ENCODE data around the gene KAZALD1. TPM values are rescaled to one million over a fixed set of nuclear protein-coding genes. Genes with fewer than 3 reads are reported as not detected.
A peak's percentile ranks its signal among the peaks of the same experiment; 100 is the strongest.

The KAZALD1 gene
- total RNA-seq, 1 donor: 26.4 TPM

GRCh38 chr10:101036726-101037125 is 25.1 kb upstream of the KAZALD1 start:
- no peak overlapping the region for H3K4me2 ChIP-seq (ENCODE audit: insufficient read depth, low read length)
- DNase-seq (ENCODE audit: insufficient read length, low spot score, missing footprints): peak; percentile 18
- H3K27ac ChIP-seq (ENCODE audit: low read depth, low read length): no peak overlapping the region
- peaks cover 51% of the 10 kb centered on the region for H4K20me1 ChIP-seq (ENCODE audit: insufficient read depth, low read length)
- H3K4me3 ChIP-seq (ENCODE audit: insufficient read depth, low read length): no peak overlapping the region
- H3K79me2 ChIP-seq (ENCODE audit: insufficient read depth, low read length): peaks cover 42% of the 10 kb centered on the region
- peaks cover 58% of the 10 kb centered on the region for H3K36me3 ChIP-seq (ENCODE audit: insufficient read depth, low read length)
- TF ChIP-seq CTCF (IDR thresholded peaks at IDR 0.05; ENCODE audit: extremely low read depth, low read depth, low read length): no peak
- H2AFZ ChIP-seq (ENCODE audit: low read length): no peak overlapping the region
- H3K4me1 ChIP-seq (ENCODE audit: insufficient read depth, low read length): peaks cover 11% of the 10 kb centered on the region
- H3K9me3 ChIP-seq (ENCODE audit: low read depth, low read length): no peaks in the 10 kb centered on the region
- H3K27me3 ChIP-seq (ENCODE audit: insufficient read depth, low read length): no peaks in the 10 kb centered on the region

GRCh38 chr10:101038484-101038883 is 23.3 kb upstream of the KAZALD1 start:
- no peak for TF ChIP-seq CTCF (IDR thresholded peaks at IDR 0.05; ENCODE audit: extremely low read depth, low read depth, low read length)
- Histone ChIP-seq H3K27me3 (ENCODE audit: insufficient read depth, low read length) (no peaks in the 10 kb centered on the region), H4K20me1 (ENCODE audit: insufficient read depth, low read length) (peaks cover 44% of the 10 kb centered on the region), H2AFZ (ENCODE audit: low read length) (no peak overlapping the region), H3K4me2 (ENCODE audit: insufficient read depth, low read length) (no peak overlapping the region), H3K4me3 (ENCODE audit: insufficient read depth, low read length) (no peak overlapping the region), H3K36me3 (ENCODE audit: insufficient read depth, low read length) (peaks cover 62% of the 10 kb centered on the region), H3K79me2 (ENCODE audit: insufficient read depth, low read length) (peaks cover 36% of the 10 kb centered on the region), H3K4me1 (ENCODE audit: insufficient read depth, low read length) (peaks cover 14% of the 10 kb centered on the region), H3K9me3 (ENCODE audit: low read depth, low read length) (no peaks in the 10 kb centered on the region), H3K27ac (ENCODE audit: low read depth, low read length) (no peak overlapping the region)
- no peak for DNase-seq (ENCODE audit: insufficient read length, low spot score, missing footprints)

- TF ChIP-seq CTCF (IDR thresholded peaks at IDR 0.05; ENCODE audit: extremely low read depth, low read depth, low read length): no peak
- Histone ChIP-seq H3K27ac (ENCODE audit: low read depth, low read length) (no peak overlapping the region), H3K9me3 (ENCODE audit: low read depth, low read length) (no peaks in the 10 kb centered on the region), H3K4me2 (ENCODE audit: insufficient read depth, low read length) (no peak overlapping the region), H3K36me3 (ENCODE audit: insufficient read depth, low read length) (peaks cover 55% of the 10 kb centered on the region), H4K20me1 (ENCODE audit: insufficient read depth, low read length) (peaks cover 37% of the 10 kb centered on the region), H3K27me3 (ENCODE audit: insufficient read depth, low read length) (no peaks in the 10 kb centered on the region), H3K4me1 (ENCODE audit: insufficient read depth, low read length) (peaks cover 15% of the 10 kb centered on the region), H3K4me3 (ENCODE audit: insufficient read depth, low read length) (no peak overlapping the region), H2AFZ (ENCODE audit: low read length) (no peak overlapping the region), H3K79me2 (ENCODE audit: insufficient read depth, low read length) (peaks cover 21% of the 10 kb centered on the region)
- peak; percentile 43 for DNase-seq (ENCODE audit: insufficient read length, low spot score, missing footprints)
These were observed 21.7 kb upstream of the KAZALD1 start for GRCh38 chr10:101040061-101040460.

- Histone ChIP-seq H3K27me3 (ENCODE audit: insufficient read depth, low read length) (no peaks in the 10 kb centered on the region), H3K4me1 (ENCODE audit: insufficient read depth, low read length) (peaks cover 15% of the 10 kb centered on the region), H3K79me2 (ENCODE audit: insufficient read depth, low read length) (peaks cover 13% of the 10 kb centered on the region), H3K27ac (ENCODE audit: low read depth, low read length) (no peak overlapping the region), H3K4me2 (ENCODE audit: insufficient read depth, low read length) (no peak overlapping the region), H2AFZ (ENCODE audit: low read length) (no peak overlapping the region), H3K9me3 (ENCODE audit: low read depth, low read length) (no peaks in the 10 kb centered on the region), H3K36me3 (ENCODE audit: insufficient read depth, low read length) (peaks cover 47% of the 10 kb centered on the region), H4K20me1 (ENCODE audit: insufficient read depth, low read length) (peaks cover 29% of the 10 kb centered on the region), H3K4me3 (ENCODE audit: insufficient read depth, low read length) (no peak overlapping the region)
- no peak for TF ChIP-seq CTCF (IDR thresholded peaks at IDR 0.05; ENCODE audit: extremely low read depth, low read depth, low read length)
- DNase-seq (ENCODE audit: insufficient read length, low spot score, missing footprints): peak; percentile 55
These were observed 20.9 kb upstream of the KAZALD1 start for GRCh38 chr10:101040851-101041250.

All from osteoblast (primary cell).